Peyer's patch (tissue), 4 donors: ENCODE data around the gene NOXA1. TPM values are rescaled to one million over a fixed set of nuclear protein-coding genes. Genes with fewer than 3 reads are reported as not detected.

ENCODE experiments used
- DNase-seq, 3 donors: peaks; one replicate each; pipeline ENCODE4 v3.0.0-alpha.2; 2017 to 2019
- H3K27ac ChIP-seq, 4 donors: fragments of 200-600 bp; sonication (generic); one replicate each; pipeline ENCODE4 v1.5.1; 2016 to 2019
- H3K27me3 ChIP-seq, 2 donors: fragments of 200-600 bp; sonication (generic); one replicate each; pipeline ENCODE4 v1.5.1; 2019
- H3K36me3 ChIP-seq, 3 donors: fragments of 200-600 bp; sonication (generic); one replicate each; pipeline ENCODE4 v1.5.1; 2016 to 2019
- H3K4me1 ChIP-seq, 4 donors: fragments of 200-600 bp; sonication (generic); one replicate each; pipeline ENCODE4 v1.5.1; 2016 to 2019
- H3K4me3 ChIP-seq, 4 donors: fragments of 200-600 bp; sonication (generic); 1 replicate in 3 of 4; 2 replicates in 1 of 4; pipeline ENCODE4 v1.5.1; 2016 to 2019; ENCODE audit warnings: mild to moderate bottlenecking in 1 of 4
- H3K9me3 ChIP-seq, 4 donors: fragments of 200-600 bp; sonication (generic); one replicate each; pipeline ENCODE4 v1.5.1; 2016 to 2019; ENCODE audit warnings: mild to moderate bottlenecking in 1 of 4
- POLR2A ChIP-seq, 2 donors: fragments of 450-650 bp; IDR thresholded peaks; one replicate each; pipeline ENCODE4 v1.5.1; 2017; ENCODE audit warnings: antibody characterized with exemption in 2 of 2, mild to moderate bottlenecking in 2 of 2, moderate library complexity in 2 of 2
- total RNA-seq, 4 donors: library from RNA; depleted of rRNA; stranded (reverse); fragments of >200 nt; gene quantifications; one replicate each; pipeline ENCODE4 v1.1.0, GENCODE V29; 2016
- TF ChIP-seq, protein P1 (sequence below), 6 experiments: fragments of 450-650 bp in 4 of 6; fragments of 200-600 bp in 2 of 6; sonication (generic) in 1 of 6; IDR thresholded peaks; one replicate each; pipeline ENCODE4 v1.5.1; 2017 to 2019; ENCODE audit warnings: antibody characterized with exemption in 6 of 6, mild to moderate bottlenecking in 3 of 6, moderate library complexity in 1 of 6

The NOXA1 gene
- total RNA-seq, 4 donors from 2014 or later = 28.2 to 37.3 (median 33.2) TPM

- Histone ChIP-seq H3K27ac (no peak overlapping the region), H3K4me1 (no peaks in the 10 kb centered on the region), H3K27me3 (no peaks in the 10 kb centered on the region), H3K36me3 (no peaks in the 10 kb centered on the region), H3K4me3 (no peak overlapping the region), H3K9me3 (no peaks in the 10 kb centered on the region)
- TF ChIP-seq, protein P1, sequence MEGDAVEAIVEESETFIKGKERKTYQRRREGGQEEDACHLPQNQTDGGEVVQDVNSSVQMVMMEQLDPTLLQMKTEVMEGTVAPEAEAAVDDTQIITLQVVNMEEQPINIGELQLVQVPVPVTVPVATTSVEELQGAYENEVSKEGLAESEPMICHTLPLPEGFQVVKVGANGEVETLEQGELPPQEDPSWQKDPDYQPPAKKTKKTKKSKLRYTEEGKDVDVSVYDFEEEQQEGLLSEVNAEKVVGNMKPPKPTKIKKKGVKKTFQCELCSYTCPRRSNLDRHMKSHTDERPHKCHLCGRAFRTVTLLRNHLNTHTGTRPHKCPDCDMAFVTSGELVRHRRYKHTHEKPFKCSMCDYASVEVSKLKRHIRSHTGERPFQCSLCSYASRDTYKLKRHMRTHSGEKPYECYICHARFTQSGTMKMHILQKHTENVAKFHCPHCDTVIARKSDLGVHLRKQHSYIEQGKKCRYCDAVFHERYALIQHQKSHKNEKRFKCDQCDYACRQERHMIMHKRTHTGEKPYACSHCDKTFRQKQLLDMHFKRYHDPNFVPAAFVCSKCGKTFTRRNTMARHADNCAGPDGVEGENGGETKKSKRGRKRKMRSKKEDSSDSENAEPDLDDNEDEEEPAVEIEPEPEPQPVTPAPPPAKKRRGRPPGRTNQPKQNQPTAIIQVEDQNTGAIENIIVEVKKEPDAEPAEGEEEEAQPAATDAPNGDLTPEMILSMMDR (IDR thresholded peaks at IDR 0.05) = no peak
- no peak for TF ChIP-seq POLR2A (IDR thresholded peaks at IDR 0.05)
- DNase-seq = no peak
These were observed 43.4 kb upstream of the NOXA1 start for GRCh38 chr9:137379761-137380161.

GRCh38 chr9:137380171-137380570 is 43.0 kb upstream of the NOXA1 start:
- H3K9me3 ChIP-seq = no peaks in the 10 kb centered on the region
- no peak overlapping the region for H3K27ac ChIP-seq
- H3K36me3 ChIP-seq = no peaks in the 10 kb centered on the region
- no peak for DNase-seq
- no peak for TF ChIP-seq POLR2A (IDR thresholded peaks at IDR 0.05)
- TF ChIP-seq, protein P1 (IDR thresholded peaks at IDR 0.05) = no peak
- H3K27me3 ChIP-seq = no peaks in the 10 kb centered on the region
- no peak overlapping the region for H3K4me3 ChIP-seq
- no peaks in the 10 kb centered on the region for H3K4me1 ChIP-seq

DNA sequence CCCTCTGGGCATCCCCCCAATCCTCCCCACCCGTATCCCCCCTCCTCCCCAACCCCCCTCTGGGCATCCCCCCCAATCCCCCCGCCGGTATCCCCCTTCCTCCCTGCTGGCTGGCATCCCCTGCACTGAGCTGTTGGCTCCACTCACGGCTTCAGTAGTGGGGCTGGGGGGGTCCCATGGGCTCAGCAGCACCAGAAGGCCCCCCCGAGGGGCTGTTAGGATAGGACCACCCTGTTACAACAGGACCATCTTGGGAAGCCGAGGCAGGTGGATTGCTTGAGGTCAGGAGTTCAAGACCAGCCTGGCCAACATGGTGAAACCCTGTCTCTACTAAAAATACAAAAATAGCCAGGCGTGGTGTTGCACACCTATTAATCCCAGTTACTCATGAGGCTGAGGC is 42.6 kb upstream of the NOXA1 start:
- no peaks in the 10 kb centered on the region for H3K9me3 ChIP-seq
- TF ChIP-seq, protein P1 (IDR thresholded peaks at IDR 0.05) = no peak
- TF ChIP-seq POLR2A (IDR thresholded peaks at IDR 0.05) = no peak
- DNase-seq = no peak
- no peak overlapping the region for H3K27ac ChIP-seq
- H3K27me3 ChIP-seq = no peaks in the 10 kb centered on the region
- no peaks in the 10 kb centered on the region for H3K36me3 ChIP-seq
- no peak overlapping the region for H3K4me3 ChIP-seq
- H3K4me1 ChIP-seq = no peaks in the 10 kb centered on the region

- TF ChIP-seq POLR2A (IDR thresholded peaks at IDR 0.05) = no peak
- TF ChIP-seq, protein P1 (IDR thresholded peaks at IDR 0.05) = no peak
- no peaks in the 10 kb centered on the region for H3K27me3 ChIP-seq
- no peak for DNase-seq
- no peaks in the 10 kb centered on the region for H3K4me1 ChIP-seq
- H3K36me3 ChIP-seq = no peaks in the 10 kb centered on the region
- no peak overlapping the region for H3K27ac ChIP-seq
- H3K4me3 ChIP-seq = no peak overlapping the region
- H3K9me3 ChIP-seq = no peaks in the 10 kb centered on the region
These were observed 41.4 kb upstream of the NOXA1 start for GRCh38 chr9:137381501-137382443.

DNA sequence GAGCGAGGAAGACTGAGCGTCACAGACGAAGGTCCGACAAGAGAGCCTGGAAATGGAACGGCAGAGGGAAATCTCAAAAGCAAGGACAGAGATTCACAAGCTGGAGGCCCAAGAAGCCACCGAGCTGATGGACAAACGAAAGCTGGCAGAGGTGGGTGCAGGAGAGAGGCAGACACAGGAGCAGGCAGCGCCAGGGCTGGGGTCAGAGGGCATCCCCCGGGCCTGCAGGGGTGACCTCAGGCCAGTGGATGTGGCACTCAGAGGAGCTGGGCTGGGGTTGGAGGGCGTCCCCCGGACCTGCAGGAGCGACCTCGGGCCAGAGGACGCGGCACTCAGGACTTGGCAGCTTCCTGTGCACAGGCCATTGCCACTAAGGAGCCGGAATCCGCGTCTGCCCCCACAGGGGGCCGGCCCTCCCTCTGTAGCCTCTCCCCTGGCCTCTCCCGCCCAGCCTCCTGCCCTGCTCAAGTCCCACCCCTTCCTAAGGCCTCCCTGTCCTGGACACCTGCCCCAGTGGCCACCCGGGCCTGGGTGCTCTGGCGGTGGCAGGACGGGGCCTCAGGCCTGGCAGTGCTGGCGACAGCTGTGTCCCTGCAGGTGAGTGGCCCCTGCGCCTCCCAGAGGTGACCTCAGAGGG is 40.6 kb upstream of the NOXA1 start:
- H3K4me3 ChIP-seq = no peak overlapping the region
- H3K9me3 ChIP-seq = no peaks in the 10 kb centered on the region
- DNase-seq = no peak
- H3K36me3 ChIP-seq = no peaks in the 10 kb centered on the region
- no peak for TF ChIP-seq POLR2A (IDR thresholded peaks at IDR 0.05)
- TF ChIP-seq, protein P1 (IDR thresholded peaks at IDR 0.05) = no peak
- H3K4me1 ChIP-seq = peaks cover 0 to 8% (median under 1%) of the 10 kb centered on the region in 4 donors
- H3K27me3 ChIP-seq = no peaks in the 10 kb centered on the region
- H3K27ac ChIP-seq = no peak overlapping the region
